ENCODE data around the gene SPRED2. TPM values are rescaled to one million over a fixed set of nuclear protein-coding genes. Genes with fewer than 3 reads are reported as not detected.
A peak's percentile ranks its signal among the peaks of the same experiment; 100 is the strongest.

The SPRED2 gene
- total and polyA plus RNA-seq, 8 donors = 6.4 to 23.3 (median 11.5) TPM

DNA sequence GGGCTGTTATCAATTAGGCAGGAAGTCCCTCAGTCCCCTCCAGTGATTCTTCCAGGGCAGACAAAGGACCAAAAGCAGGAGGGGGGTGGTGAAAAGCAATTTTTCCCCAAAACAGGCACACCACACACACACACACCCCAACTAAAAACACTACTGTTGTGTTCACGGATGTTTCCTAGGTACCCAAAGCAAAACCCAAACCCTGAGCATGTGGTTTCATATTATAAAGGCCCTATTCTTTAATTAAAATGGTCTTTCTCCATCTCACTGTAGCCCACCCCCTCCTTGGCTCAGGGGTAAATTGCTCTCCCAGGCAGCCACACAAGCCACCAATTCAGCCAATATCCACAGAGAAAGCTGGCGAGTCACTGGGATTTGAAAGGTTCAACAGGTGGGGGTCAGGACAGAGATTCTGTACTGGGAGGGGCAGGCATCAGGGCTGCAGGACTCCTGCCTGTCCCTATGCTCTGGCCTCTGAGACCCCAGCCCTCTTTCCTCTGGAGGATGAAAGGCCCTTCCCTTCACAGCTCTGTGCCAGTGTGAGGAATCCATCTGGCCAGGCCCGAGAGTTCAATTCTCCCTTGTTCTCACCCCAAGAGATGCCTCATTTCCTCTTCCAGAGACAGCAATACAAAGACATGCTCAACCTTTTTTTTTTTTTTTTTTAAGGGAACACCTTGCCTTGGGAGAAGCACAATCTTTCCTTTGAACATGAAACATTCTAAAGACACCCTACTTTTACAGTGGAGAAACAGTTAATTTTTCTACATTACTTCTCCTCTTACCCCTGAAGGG is 43.6 kb downstream of the SPRED2 start:
- peaks cover 26 to 46% (median 35%) of the 10 kb centered on the region in 4 donors for H3K4me1 ChIP-seq
- intact Hi-C loops (cut with DNase I; ENCODE audit: low total_unique reads) = no loop called here
- H3K27ac ChIP-seq = peak overlapping the region in 1 of 5 donors; percentile 4
- TF ChIP-seq EP300 (IDR thresholded peaks at IDR 0.05) (no peak), POLR2AphosphoS5 (IDR thresholded peaks at IDR 0.05) (no peak), POLR2A (IDR thresholded peaks at IDR 0.05) (no peak)
- TF ChIP-seq, protein P1, sequence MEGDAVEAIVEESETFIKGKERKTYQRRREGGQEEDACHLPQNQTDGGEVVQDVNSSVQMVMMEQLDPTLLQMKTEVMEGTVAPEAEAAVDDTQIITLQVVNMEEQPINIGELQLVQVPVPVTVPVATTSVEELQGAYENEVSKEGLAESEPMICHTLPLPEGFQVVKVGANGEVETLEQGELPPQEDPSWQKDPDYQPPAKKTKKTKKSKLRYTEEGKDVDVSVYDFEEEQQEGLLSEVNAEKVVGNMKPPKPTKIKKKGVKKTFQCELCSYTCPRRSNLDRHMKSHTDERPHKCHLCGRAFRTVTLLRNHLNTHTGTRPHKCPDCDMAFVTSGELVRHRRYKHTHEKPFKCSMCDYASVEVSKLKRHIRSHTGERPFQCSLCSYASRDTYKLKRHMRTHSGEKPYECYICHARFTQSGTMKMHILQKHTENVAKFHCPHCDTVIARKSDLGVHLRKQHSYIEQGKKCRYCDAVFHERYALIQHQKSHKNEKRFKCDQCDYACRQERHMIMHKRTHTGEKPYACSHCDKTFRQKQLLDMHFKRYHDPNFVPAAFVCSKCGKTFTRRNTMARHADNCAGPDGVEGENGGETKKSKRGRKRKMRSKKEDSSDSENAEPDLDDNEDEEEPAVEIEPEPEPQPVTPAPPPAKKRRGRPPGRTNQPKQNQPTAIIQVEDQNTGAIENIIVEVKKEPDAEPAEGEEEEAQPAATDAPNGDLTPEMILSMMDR (IDR thresholded peaks at IDR 0.05) = no peak
- no peaks in the 10 kb centered on the region for H3K27me3 ChIP-seq
- DNase-seq = no peak
- no peaks in the 10 kb centered on the region for H3K36me3 ChIP-seq
- no peaks in the 10 kb centered on the region for H3K9me3 ChIP-seq
- no peak overlapping the region for H3K4me3 ChIP-seq
- WGBS, 5 donors = 80 to 85% (median 85%) methylated on average over 3 of the region's 3 CpGs

- no peaks in the 10 kb centered on the region for H3K9me3 ChIP-seq
- no peaks in the 10 kb centered on the region for H3K27me3 ChIP-seq
- 74 to 80% (median 78%) methylated on average over 14 to 16 of the region's 16 CpGs for WGBS, 5 donors
- H3K27ac ChIP-seq = no peak overlapping the region
- H3K4me3 ChIP-seq = no peak overlapping the region
- no peaks in the 10 kb centered on the region for H3K36me3 ChIP-seq
- intact Hi-C loops (cut with DNase I; ENCODE audit: low total_unique reads) = no loop called here
- peak in 1 of 2 donors; percentile 45 for DNase-seq
- peaks cover 33 to 53% (median 42%) of the 10 kb centered on the region in 4 donors for H3K4me1 ChIP-seq
- TF ChIP-seq POLR2AphosphoS5 (IDR thresholded peaks at IDR 0.05) = no peak
- TF ChIP-seq, protein P1 (IDR thresholded peaks at IDR 0.05) = no peak
- TF ChIP-seq EP300 (IDR thresholded peaks at IDR 0.05) = no peak
- TF ChIP-seq POLR2A (IDR thresholded peaks at IDR 0.05) = no peak
Observed at GRCh38 chr2:65388051-65388531, 44.3 kb downstream of the SPRED2 start.

- Histone ChIP-seq H3K4me1 (peaks cover 44 to 64% (median 53%) of the 10 kb centered on the region in 4 donors), H3K27ac (no peak overlapping the region), H3K27me3 (no peaks in the 10 kb centered on the region), H3K36me3 (no peaks in the 10 kb centered on the region), H3K9me3 (no peaks in the 10 kb centered on the region), H3K4me3 (no peak overlapping the region)
- intact Hi-C loops (cut with DNase I; ENCODE audit: low total_unique reads) = no loop called here
- 93 to 97% (median 96%) methylated on average over 4 of the region's 4 CpGs for WGBS, 5 donors
- TF ChIP-seq, protein P1 (IDR thresholded peaks at IDR 0.05) = no peak
- no peak for TF ChIP-seq POLR2A (IDR thresholded peaks at IDR 0.05)
- TF ChIP-seq EP300 (IDR thresholded peaks at IDR 0.05) = no peak
- TF ChIP-seq POLR2AphosphoS5 (IDR thresholded peaks at IDR 0.05) = no peak
- DNase-seq = no peak
Observed at GRCh38 chr2:65386989-65387388, 45.4 kb downstream of the SPRED2 start.

GRCh38 chr2:65386344-65386743 is 46.1 kb downstream of the SPRED2 start:
- Histone ChIP-seq H3K4me1 (peaks cover 44 to 71% (median 59%) of the 10 kb centered on the region in 4 donors), H3K36me3 (no peaks in the 10 kb centered on the region), H3K9me3 (no peaks in the 10 kb centered on the region), H3K4me3 (no peak overlapping the region), H3K27ac (no peak overlapping the region), H3K27me3 (no peaks in the 10 kb centered on the region)
- TF ChIP-seq POLR2AphosphoS5 (IDR thresholded peaks at IDR 0.05) (no peak), EP300 (IDR thresholded peaks at IDR 0.05) (no peak), POLR2A (IDR thresholded peaks at IDR 0.05) (no peak)
- TF ChIP-seq, protein P1 (IDR thresholded peaks at IDR 0.05) = no peak
- intact Hi-C loops (cut with DNase I; ENCODE audit: low total_unique reads) = no loop called here
- WGBS, 5 donors = 57 to 82% (median 75%) methylated on average over 3 of the region's 3 CpGs
- DNase-seq = no peak

Data from stomach (tissue), 9 donors.